SU-DHL-6 (cell line): ENCODE results near the gene FBN3.

ENCODE experiments used
- H2AFZ ChIP-seq: fragments of 200-600 bp; sonication (generic); 2 replicates; pipeline ENCODE4 v1.6.1; 2014; ENCODE audit warnings: low read depth, mild to moderate bottlenecking, moderate library complexity, mixed read lengths, antibody characterized with exemption, low read length; ENCODE audit not compliant: severe bottlenecking
- H3F3A ChIP-seq: fragments of 200-600 bp; shearing (Covaris generic); 2 replicates; pipeline ENCODE4 v1.6.0; 2016; ENCODE audit warnings: antibody characterized with exemption, mild to moderate bottlenecking; ENCODE audit not compliant: insufficient read depth
- H3K27ac ChIP-seq: fragments of 200-600 bp; sonication (generic); 2 replicates; pipeline ENCODE4 v1.5.1; 2016; ENCODE audit warnings: low read depth, mild to moderate bottlenecking, low read length, moderate library complexity, mixed read lengths
- H3K27me3 ChIP-seq: fragments of 200-600 bp; sonication (generic), shearing (Covaris generic); 2 replicates; pipeline ENCODE4 v1.6.0; 2014; ENCODE audit warnings: mild to moderate bottlenecking, low read length
- H3K36me3 ChIP-seq: fragments of 200-600 bp; sonication (generic); 2 replicates; pipeline ENCODE4 v1.6.1; 2014; ENCODE audit warnings: mild to moderate bottlenecking, low read length, mixed read lengths
- H3K4me2 ChIP-seq: fragments of 300-600, 200-600 bp; shearing (Covaris generic), sonication (generic); 2 replicates; pipeline ENCODE4 v1.6.0; 2014; ENCODE audit warnings: low read length, low read depth, mild to moderate bottlenecking; ENCODE audit not compliant: poor library complexity, severe bottlenecking
- H3K4me3 ChIP-seq: fragments of 200-600 bp; sonication (generic); 2 replicates; pipeline ENCODE4 v1.5.1; 2014; ENCODE audit warnings: antibody characterized with exemption, low read length, mild to moderate bottlenecking, mixed read lengths; ENCODE audit not compliant: insufficient read depth, poor library complexity, severe bottlenecking
- H3K79me2 ChIP-seq: fragments of 200-600 bp; sonication (generic); 2 replicates; pipeline ENCODE4 v1.6.1; 2014; ENCODE audit warnings: mild to moderate bottlenecking, low read length, moderate library complexity; ENCODE audit not compliant: insufficient read depth
- H3K9ac ChIP-seq: fragments of 200-600 bp; sonication (generic); 2 replicates; pipeline ENCODE4 v1.7.0; 2014; ENCODE audit warnings: mild to moderate bottlenecking, low read length
- H3K9me2 ChIP-seq: fragments of 200-600 bp; sonication (generic); replicated peaks from 2 replicates; pipeline ENCODE4 v1.6.1; 2014; ENCODE audit warnings: low read length; ENCODE audit not compliant: insufficient read depth
- H3K9me3 ChIP-seq: fragments of 200-600 bp; sonication (generic); 2 replicates; pipeline ENCODE4 v1.6.1; 2014; ENCODE audit warnings: low read length, mixed read lengths; ENCODE audit not compliant: insufficient read depth
- H4K20me1 ChIP-seq: fragments of 200-600 bp; sonication (generic); 2 replicates; pipeline ENCODE4 v1.6.1; 2014; ENCODE audit warnings: low read depth, mild to moderate bottlenecking, antibody characterized with exemption, low read length, moderate library complexity, mixed read lengths
- EZH2phosphoT487 ChIP-seq: fragments of 200-600 bp; sonication (generic), shearing (Covaris generic); conservative IDR thresholded peaks from 2 replicates; pipeline ENCODE4 v1.6.1; 2018; ENCODE audit warnings: mild to moderate bottlenecking, antibody characterized with exemption, low read length, moderate library complexity, mixed read lengths
- TF ChIP-seq, protein P1 (sequence below): fragments of 200-600 bp; sonication (generic); IDR thresholded peaks from one replicate; pipeline ENCODE4 v1.5.1; 2017; ENCODE audit warnings: antibody characterized with exemption, mild to moderate bottlenecking, low read length, moderate library complexity; ENCODE audit not compliant: insufficient read depth, poor library complexity, severe bottlenecking

Gene FBN3

DNA sequence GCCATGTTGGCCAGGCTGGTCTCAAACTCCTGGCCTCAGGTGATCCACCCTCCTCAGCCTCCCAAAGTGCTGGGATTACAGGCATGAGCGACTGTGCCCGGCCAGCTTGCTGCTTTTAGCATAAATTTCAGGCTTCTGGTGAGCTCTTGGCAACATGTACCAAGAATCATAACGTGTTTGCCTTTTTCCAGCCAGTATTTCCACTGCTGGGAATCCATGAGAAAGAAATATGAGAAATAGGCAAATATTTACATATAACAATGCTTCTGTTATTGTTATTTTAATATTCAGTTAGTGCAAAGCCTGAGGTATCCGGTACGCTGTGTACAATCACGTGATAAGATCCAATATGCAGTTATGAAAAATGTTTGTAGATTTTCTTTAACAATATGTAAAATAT lies 30.6 kb upstream of the FBN3 start:
- no peaks in the 10 kb centered on the region for H3K36me3 ChIP-seq
- no peaks in the 10 kb centered on the region for H3K9me3 ChIP-seq

DNA sequence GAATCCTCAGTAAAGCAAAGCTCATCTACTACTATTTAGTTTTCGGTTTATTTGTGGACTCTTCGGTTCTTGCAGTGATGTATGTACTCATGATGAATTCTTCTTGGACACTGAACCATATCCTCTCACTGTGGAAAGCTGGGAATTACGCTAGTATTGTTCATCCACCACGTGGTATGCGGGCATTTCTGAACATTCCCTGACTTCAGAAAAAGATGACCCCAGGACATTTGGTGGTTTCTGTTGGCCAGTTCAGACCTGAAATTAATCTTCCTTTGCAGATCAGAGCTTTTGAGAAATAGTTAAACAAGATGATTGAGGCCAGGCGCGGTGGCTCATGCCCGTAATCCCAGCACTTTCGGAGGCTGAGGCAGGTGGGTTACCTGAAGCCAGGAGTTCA lies 25.3 kb upstream of the FBN3 start:
- Histone ChIP-seq H3K79me2 (no peaks in the 10 kb centered on the region), H4K20me1 (no peaks in the 10 kb centered on the region), H3F3A (no peaks in the 10 kb centered on the region), H3K4me3 (no peak overlapping the region), H3K4me2 (no peak overlapping the region), H3K9me2 (no peaks in the 10 kb centered on the region), H3K9me3 (no peaks in the 10 kb centered on the region), H3K27ac (no peak overlapping the region), H3K9ac (no peak overlapping the region), H2AFZ (no peak overlapping the region), H3K36me3 (no peaks in the 10 kb centered on the region), H3K27me3 (no peaks in the 10 kb centered on the region)
- no peak for TF ChIP-seq EZH2phosphoT487
- TF ChIP-seq, protein P1, sequence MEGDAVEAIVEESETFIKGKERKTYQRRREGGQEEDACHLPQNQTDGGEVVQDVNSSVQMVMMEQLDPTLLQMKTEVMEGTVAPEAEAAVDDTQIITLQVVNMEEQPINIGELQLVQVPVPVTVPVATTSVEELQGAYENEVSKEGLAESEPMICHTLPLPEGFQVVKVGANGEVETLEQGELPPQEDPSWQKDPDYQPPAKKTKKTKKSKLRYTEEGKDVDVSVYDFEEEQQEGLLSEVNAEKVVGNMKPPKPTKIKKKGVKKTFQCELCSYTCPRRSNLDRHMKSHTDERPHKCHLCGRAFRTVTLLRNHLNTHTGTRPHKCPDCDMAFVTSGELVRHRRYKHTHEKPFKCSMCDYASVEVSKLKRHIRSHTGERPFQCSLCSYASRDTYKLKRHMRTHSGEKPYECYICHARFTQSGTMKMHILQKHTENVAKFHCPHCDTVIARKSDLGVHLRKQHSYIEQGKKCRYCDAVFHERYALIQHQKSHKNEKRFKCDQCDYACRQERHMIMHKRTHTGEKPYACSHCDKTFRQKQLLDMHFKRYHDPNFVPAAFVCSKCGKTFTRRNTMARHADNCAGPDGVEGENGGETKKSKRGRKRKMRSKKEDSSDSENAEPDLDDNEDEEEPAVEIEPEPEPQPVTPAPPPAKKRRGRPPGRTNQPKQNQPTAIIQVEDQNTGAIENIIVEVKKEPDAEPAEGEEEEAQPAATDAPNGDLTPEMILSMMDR, result no peak

More for the DNA sequence above, 30.6 kb upstream of the FBN3 start:
- no peaks in the 10 kb centered on the region for H3K9me2 ChIP-seq
- no peak overlapping the region for H3K27ac ChIP-seq
- no peak overlapping the region for H2AFZ ChIP-seq
- no peaks in the 10 kb centered on the region for H3F3A ChIP-seq
- H3K27me3 ChIP-seq, result no peaks in the 10 kb centered on the region
- no peak overlapping the region for H3K9ac ChIP-seq
- no peaks in the 10 kb centered on the region for H4K20me1 ChIP-seq
- H3K4me3 ChIP-seq, result no peak overlapping the region
- no peak overlapping the region for H3K4me2 ChIP-seq
- H3K79me2 ChIP-seq, result no peaks in the 10 kb centered on the region
- TF ChIP-seq EZH2phosphoT487, result no peak
- TF ChIP-seq, protein P1, result no peak

- Histone ChIP-seq H3K9me2 (no peaks in the 10 kb centered on the region), H3K79me2 (no peaks in the 10 kb centered on the region), H2AFZ (no peak overlapping the region), H3K9ac (no peak overlapping the region), H3K9me3 (no peaks in the 10 kb centered on the region), H3K27me3 (no peaks in the 10 kb centered on the region), H3K36me3 (no peaks in the 10 kb centered on the region), H3K27ac (no peak overlapping the region), H4K20me1 (no peaks in the 10 kb centered on the region), H3K4me2 (no peak overlapping the region), H3F3A (no peaks in the 10 kb centered on the region), H3K4me3 (no peak overlapping the region)
- TF ChIP-seq EZH2phosphoT487, result no peak
- TF ChIP-seq, protein P1, result no peak
Measured at GRCh38 chr19:8168537-8168936, 19.1 kb upstream of the FBN3 start.

- Histone ChIP-seq H3F3A (no peaks in the 10 kb centered on the region), H3K27me3 (no peaks in the 10 kb centered on the region), H3K36me3 (no peaks in the 10 kb centered on the region), H3K4me3 (no peak overlapping the region), H4K20me1 (no peaks in the 10 kb centered on the region), H3K79me2 (no peaks in the 10 kb centered on the region), H3K9me3 (no peaks in the 10 kb centered on the region), H3K4me2 (no peak overlapping the region), H3K27ac (no peak overlapping the region), H3K9ac (no peak overlapping the region), H2AFZ (no peak overlapping the region), H3K9me2 (no peaks in the 10 kb centered on the region)
- TF ChIP-seq EZH2phosphoT487, result no peak
- TF ChIP-seq, protein P1, result no peak
Measured at GRCh38 chr19:8167985-8168384, 18.6 kb upstream of the FBN3 start.
